A549 (cell line): ENCODE measurements around the gene DYNC1H1. TPM values are rescaled to one million over a fixed set of nuclear protein-coding genes. Genes with fewer than 3 reads are reported as not detected.

Source experiments
- ATAC-seq, 2 experiments: fragments of 200-7000 bp in 1 of 2; fragments of >200 bp in 1 of 2; cut with Nextera tagmentation in 1 of 2; cut with Tn5 transposase in 1 of 2; 3 replicates each; pipeline versions ENCODE4 v1.8.0 to v1.9.1; 2018 to 2020; ENCODE audit warnings: mild to moderate bottlenecking in 1 of 2, moderate library complexity in 1 of 2
- CTCF ChIA-PET: fragments of 300-600 bp; sonication (Branson Sonifier 250); formaldehyde crosslinking; extraction: SDS; loops from one replicate; lab custom pipeline; 2021; ENCODE audit warnings: antibody characterized with exemption, inconsistent platforms; lab: Yijun Ruan, JAX
- POLR2A ChIA-PET: fragments of 350-600 bp; formaldehyde crosslinking; extraction: SDS; loops from one replicate; lab custom pipeline; 2021; ENCODE audit warnings: antibody characterized with exemption, inconsistent platforms; lab: Yijun Ruan, JAX
- DNase-seq, 2 experiments: peaks; one replicate each; pipeline versions ENCODE4 v3.0.0 to v3.0.0-alpha.2; 2011 to 2016; ENCODE audit warnings: low read depth in 1 of 2, low spot score in 1 of 2
- FAIRE-seq: peaks from 2 replicates; lab custom pipeline; 2011; peaks lifted over from hg19 to GRCh38; lab: Jason Lieb, UNC
- H3K27ac ChIP-seq, 2 experiments: fragments of >200 bp; sonication (Bioruptor Twin); formaldehyde crosslinking; 3 replicates each; pipeline ENCODE4 v1.5.1; 2016 to 2017
- H3K4me1 ChIP-seq: fragments of >200 bp; sonication (Bioruptor Twin); formaldehyde crosslinking; 3 replicates; pipeline ENCODE4 v1.6.1; 2016
- H3K4me2 ChIP-seq: fragments of >200 bp; sonication (Bioruptor Twin); formaldehyde crosslinking; 3 replicates; pipeline ENCODE4 v1.6.1; 2016
- H3K4me3 ChIP-seq: fragments of >200 bp; sonication (Bioruptor Twin); formaldehyde crosslinking; 3 replicates; pipeline ENCODE4 v1.5.1; 2016
- H3K9me3 ChIP-seq: fragments of >200 bp; sonication (Bioruptor Twin); formaldehyde crosslinking; 3 replicates; pipeline ENCODE4 v1.6.1; 2016
- CBX2 ChIP-seq: fragments of 200-600 bp; sonication (generic); IDR thresholded peaks from 2 replicates; pipeline ENCODE4 v1.6.1; 2016; ENCODE audit warnings: low read depth, mild to moderate bottlenecking, borderline replicate concordance
- EHF ChIP-seq: fragments of 250-450 bp; sonication (Bioruptor Pico); IDR thresholded peaks from 2 replicates; pipeline ENCODE4 v1.5.0; 2020; ENCODE audit warnings: mild to moderate bottlenecking
- EP300 ChIP-seq, 2 experiments: fragments of >200 bp; sonication (Bioruptor Twin); formaldehyde crosslinking; IDR thresholded peaks; 2 replicates in 1 of 2; 3 replicates in 1 of 2; pipeline ENCODE4 v1.6.1; 2016 to 2017
- ESRRA ChIP-seq: fragments of 150-350 bp; IDR thresholded peaks from 2 replicates; pipeline ENCODE4 v1.6.1; 2014; ENCODE audit warnings: mild to moderate bottlenecking, low read length, borderline replicate concordance
- FOXS1 ChIP-seq: fragments of 250-450 bp; sonication (Bioruptor Pico); IDR thresholded peaks from 2 replicates; pipeline ENCODE4 v1.5.0; 2020; ENCODE audit warnings: mild to moderate bottlenecking, moderate library complexity
- HEYL ChIP-seq: fragments of 250-450 bp; sonication (Bioruptor Pico); IDR thresholded peaks from 2 replicates; pipeline ENCODE4 v1.8.0; 2021; ENCODE audit warnings: mild to moderate bottlenecking, moderate library complexity
- MAZ ChIP-seq: fragments of 150-350 bp; IDR thresholded peaks from 2 replicates; pipeline ENCODE4 v1.6.1; 2014; ENCODE audit warnings: antibody characterized with exemption, low read depth, low read length, borderline replicate concordance
- NFE2L2 ChIP-seq: fragments of 150-350 bp; conservative IDR thresholded peaks from 2 replicates; pipeline ENCODE4 v1.6.1; 2014; ENCODE audit warnings: low read length
- NR3C1 ChIP-seq: fragments of >200 bp; sonication (Bioruptor Twin); formaldehyde crosslinking; IDR thresholded peaks from 3 replicates; pipeline ENCODE4 v1.6.1; 2017
- POLR2A ChIP-seq: IDR thresholded peaks from 2 replicates; pipeline ENCODE4 v1.6.1; 2012; ENCODE audit warnings: mild to moderate bottlenecking, low read length
- ZC3H11A ChIP-seq: fragments of 450-650 bp; IDR thresholded peaks from 2 replicates; pipeline ENCODE4 v1.6.1; 2014; ENCODE audit warnings: antibody characterized with exemption, mild to moderate bottlenecking
- WGBS: methylation state at CpG from one replicate; pipeline ENCODE4 v1.1.6; 2017; ENCODE audit errors: missing lambda C conversion rate; 5-methylcytosine and 5-hydroxymethylcytosine counted together
- polyA plus RNA-seq, 4 experiments: library from polyadenylated mRNA; depleted of rRNA in 3 of 4; stranded (reverse); fragments of >200 nt; fragmentation: RNase III in 1 of 4; extraction: RNeasy Plus Mini Kit Qiagen cat#74134 plus additional on column Dnase treatment in 1 of 4; gene quantifications; 2 replicates in 3 of 4; 3 replicates in 1 of 4; pipeline ENCODE4 v1.2.3, GENCODE V29; 2011 to 2017
- TF ChIP-seq, protein P1 (sequence below): fragments of 250-450 bp; sonication (Bioruptor Pico); IDR thresholded peaks from 2 replicates; pipeline ENCODE4 v1.5.0; 2021; ENCODE audit warnings: mild to moderate bottlenecking, moderate library complexity, borderline replicate concordance
- TF ChIP-seq, protein P2 (sequence below): fragments of 250-450 bp; sonication (Bioruptor Pico); IDR thresholded peaks from 2 replicates; pipeline ENCODE4 v1.5.0; 2020; ENCODE audit warnings: low read depth, mild to moderate bottlenecking, moderate library complexity
- TF ChIP-seq, protein P3 (sequence below): fragments of >200 bp; sonication (Bioruptor Twin); formaldehyde crosslinking; IDR thresholded peaks from 2 replicates; pipeline ENCODE4 v1.6.1; 2016
- TF ChIP-seq, protein P4 (sequence below): fragments of 450-650 bp; IDR thresholded peaks from 2 replicates; pipeline ENCODE4 v1.6.1; 2014; ENCODE audit warnings: antibody characterized with exemption
- TF ChIP-seq, protein P5 (sequence below): IDR thresholded peaks from 2 replicates; pipeline ENCODE4 v1.6.1; 2012
- TF ChIP-seq, protein P6 (sequence below): fragments of 150-350 bp; IDR thresholded peaks from 2 replicates; pipeline ENCODE4 v1.6.1; 2014; ENCODE audit warnings: low read depth, mild to moderate bottlenecking, low read length
- TF ChIP-seq, protein P7 (sequence below): IDR thresholded peaks from 2 replicates; pipeline ENCODE4 v1.6.1; 2012; ENCODE audit warnings: low read depth, borderline replicate concordance

DYNC1H1 gene
- polyA plus RNA-seq, 2 of the 4 experiments (the other 2 are of a cell fraction) = 177 to 187 TPM

DNA sequence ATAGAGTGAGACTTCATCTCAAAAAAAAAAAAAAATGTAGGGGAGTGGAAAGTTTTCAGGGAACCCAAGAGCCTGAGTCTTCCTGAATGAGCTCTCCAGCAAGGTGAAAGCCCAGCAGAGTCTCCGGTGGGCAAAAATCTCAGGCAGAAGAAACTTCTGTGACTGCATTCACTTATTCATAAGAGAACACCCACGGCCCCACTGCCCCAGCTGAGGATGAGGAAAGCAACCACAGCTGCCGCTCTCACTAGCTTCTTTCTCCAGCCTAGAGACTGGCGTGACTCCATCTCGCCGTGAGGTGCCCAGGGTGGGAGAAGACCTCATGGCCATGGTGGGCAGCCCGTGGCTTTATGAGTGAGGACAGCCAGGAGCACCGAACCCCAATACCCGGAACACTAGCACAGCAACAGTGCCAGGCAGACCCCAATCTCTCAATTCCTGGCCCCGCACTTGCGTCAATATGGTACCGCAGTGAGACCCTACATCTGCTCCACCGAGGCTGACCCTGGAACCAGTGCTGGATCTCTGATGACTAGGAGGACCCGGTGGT, 29.7 kb upstream of the DYNC1H1 start (continued):
- TF ChIP-seq, protein P1, sequence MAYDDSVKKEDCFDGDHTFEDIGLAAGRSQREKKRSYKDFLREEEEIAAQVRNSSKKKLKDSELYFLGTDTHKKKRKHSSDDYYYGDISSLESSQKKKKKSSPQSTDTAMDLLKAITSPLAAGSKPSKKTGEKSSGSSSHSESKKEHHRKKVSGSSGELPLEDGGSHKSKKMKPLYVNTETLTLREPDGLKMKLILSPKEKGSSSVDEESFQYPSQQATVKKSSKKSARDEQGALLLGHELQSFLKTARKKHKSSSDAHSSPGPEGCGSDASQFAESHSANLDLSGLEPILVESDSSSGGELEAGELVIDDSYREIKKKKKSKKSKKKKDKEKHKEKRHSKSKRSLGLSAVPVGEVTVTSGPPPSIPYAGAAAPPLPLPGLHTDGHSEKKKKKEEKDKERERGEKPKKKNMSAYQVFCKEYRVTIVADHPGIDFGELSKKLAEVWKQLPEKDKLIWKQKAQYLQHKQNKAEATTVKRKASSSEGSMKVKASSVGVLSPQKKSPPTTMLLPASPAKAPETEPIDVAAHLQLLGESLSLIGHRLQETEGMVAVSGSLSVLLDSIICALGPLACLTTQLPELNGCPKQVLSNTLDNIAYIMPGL (CRISPR knock-in tag) = no peak
- TF ChIP-seq ESRRA = no peak

DNA sequence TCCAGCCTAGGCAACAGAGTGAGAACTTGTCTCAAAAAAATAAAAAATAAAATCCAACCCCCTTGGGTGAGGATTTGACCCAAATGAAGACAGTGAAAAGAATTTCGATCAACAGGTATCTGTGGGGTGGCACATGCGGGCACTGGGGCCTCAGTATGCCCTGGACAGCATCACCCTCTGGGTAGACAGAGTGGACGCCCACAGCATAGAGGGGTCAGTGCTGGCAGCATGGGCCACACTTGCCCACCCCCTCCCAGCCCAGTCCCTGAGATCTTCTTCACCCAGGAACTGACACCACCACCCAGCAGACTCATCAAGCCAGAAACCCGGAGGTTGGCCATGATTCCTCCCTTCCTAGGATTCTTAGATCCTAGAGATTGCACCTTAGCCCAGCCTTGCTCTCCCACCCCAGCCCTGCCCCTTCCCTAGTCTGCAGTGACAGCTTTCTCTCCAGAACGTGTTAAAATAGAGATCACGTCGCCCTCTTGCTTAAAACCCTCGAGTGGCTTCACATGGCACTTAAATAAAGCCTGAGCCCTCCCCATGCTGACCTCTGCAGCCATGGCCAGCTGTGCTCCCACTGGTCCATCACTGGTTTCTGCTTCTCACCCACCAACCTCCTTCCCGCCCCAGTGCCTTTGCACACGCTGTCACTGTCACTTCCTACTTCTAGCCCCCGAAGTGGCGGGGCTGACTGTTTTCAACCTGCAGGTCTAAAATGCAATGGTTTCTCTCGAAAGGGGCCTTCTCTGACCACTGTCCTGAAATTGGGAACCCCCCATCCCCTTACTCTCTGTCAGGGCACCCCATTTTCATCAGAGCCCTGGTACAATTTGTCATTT, 26.2 kb upstream of the DYNC1H1 start:
- H3K27ac ChIP-seq = no peak overlapping the region
- DNase-seq (no peak), FAIRE-seq (no peak), ATAC-seq (no peak)
- ChIA-PET CTCF (no interaction called here), POLR2A (no interaction called here)
- H3K4me2 ChIP-seq = no peak overlapping the region; the same call in 2 of the 3 replicates
- no peak overlapping the region for H3K4me3 ChIP-seq
- TF ChIP-seq, protein P2, sequence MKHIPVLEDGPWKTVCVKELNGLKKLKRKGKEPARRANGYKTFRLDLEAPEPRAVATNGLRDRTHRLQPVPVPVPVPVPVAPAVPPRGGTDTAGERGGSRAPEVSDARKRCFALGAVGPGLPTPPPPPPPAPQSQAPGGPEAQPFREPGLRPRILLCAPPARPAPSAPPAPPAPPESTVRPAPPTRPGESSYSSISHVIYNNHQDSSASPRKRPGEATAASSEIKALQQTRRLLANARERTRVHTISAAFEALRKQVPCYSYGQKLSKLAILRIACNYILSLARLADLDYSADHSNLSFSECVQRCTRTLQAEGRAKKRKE (CRISPR knock-in tag) = no peak
- TF ChIP-seq NR3C1 (no peak), FOXS1 (CRISPR knock-in tag) (no peak), CBX2 (no peak), POLR2A (no peak), MAZ (no peak), NFE2L2 (no peak), EHF (CRISPR knock-in tag) (no peak)
- TF ChIP-seq, protein P1 (CRISPR knock-in tag) = no peak
- TF ChIP-seq, protein P3, sequence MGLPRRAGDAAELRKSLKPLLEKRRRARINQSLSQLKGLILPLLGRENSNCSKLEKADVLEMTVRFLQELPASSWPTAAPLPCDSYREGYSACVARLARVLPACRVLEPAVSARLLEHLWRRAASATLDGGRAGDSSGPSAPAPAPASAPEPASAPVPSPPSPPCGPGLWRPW = no peak
- no peaks in the 10 kb centered on the region for H3K4me1 ChIP-seq
- no peaks in the 10 kb centered on the region for H3K9me3 ChIP-seq
- 64% methylated on average over 13 of the region's 13 CpGs for WGBS

DNA sequence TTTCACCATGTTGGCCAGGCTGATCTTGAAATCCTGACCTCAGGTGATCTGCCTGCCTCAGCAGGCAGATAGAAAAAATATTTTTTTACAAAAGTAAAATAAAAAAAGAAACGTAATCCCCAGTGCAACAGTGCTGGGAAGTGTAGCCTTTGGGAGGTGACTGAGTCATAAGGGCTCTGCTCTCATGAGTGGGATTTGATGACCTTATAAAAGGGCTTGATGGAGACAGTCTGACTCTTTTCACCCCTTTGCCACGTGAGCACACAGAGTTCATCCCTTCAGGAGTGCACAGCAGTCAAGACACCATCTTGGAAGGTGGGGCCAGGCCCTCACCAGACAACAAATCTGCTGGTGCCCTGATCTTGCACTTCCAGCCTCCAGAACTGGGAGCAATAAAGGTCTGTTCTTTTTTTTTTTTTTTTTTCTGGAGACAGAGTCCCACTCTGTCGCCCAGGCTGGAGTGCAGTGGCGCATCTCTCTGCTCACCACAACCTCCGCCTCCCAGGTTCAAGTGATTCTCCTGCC, 24.7 kb upstream of the DYNC1H1 start:
- TF ChIP-seq ZC3H11A = no peak
- ATAC-seq (no peak; a peak in 1 of 6 replicates), DNase-seq (no peak), FAIRE-seq (no peak)
- ChIA-PET POLR2A (no interaction called here), CTCF (no interaction called here)
- H3K4me3 ChIP-seq = no peak overlapping the region
- no peaks in the 10 kb centered on the region for H3K4me1 ChIP-seq
- no peak overlapping the region for H3K4me2 ChIP-seq
- WGBS = 62% methylated on average over 5 of the region's 5 CpGs
- H3K9me3 ChIP-seq = no peaks in the 10 kb centered on the region
- no peak overlapping the region for H3K27ac ChIP-seq

DNA sequence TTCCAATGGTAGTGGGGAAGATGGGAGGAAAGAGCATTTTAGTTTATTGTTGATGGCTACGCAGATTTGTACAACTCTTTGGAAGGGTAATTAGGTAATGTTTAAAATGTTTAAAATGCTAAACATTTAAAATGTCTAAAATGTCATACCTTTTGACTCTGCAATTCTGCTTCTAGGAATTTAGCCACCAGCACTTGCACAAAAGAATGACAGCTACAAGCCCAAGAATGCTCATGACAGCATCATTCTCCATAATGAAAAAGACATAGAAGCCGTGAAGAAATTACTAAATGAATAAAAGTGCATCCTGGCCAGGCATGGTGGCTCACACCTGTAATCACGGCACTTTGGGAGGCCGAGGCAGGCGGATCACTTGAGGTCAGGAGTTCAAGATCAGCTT, 19.9 kb upstream of the DYNC1H1 start:
- H3K9me3 ChIP-seq = no peaks in the 10 kb centered on the region
- ChIA-PET CTCF (interaction anchor here (0.6 to 2.5 kb wide), 5 partner anchors 10 to 721 kb away, joined by 3 to 18 read pairs (median 5); no protein-coding TSS in a partner anchor), POLR2A (no interaction called here)
- no peak overlapping the region for H3K4me3 ChIP-seq
- H3K4me1 ChIP-seq = peaks cover 9% of the 10 kb centered on the region; the same call in 1 of the 3 replicates
- no peak overlapping the region for H3K4me2 ChIP-seq
- ATAC-seq (no peak), DNase-seq (no peak), FAIRE-seq (no peak)
- H3K27ac ChIP-seq = no peak overlapping the region
- 74% methylated on average over 5 of the region's 5 CpGs for WGBS
- TF ChIP-seq FOXS1 (CRISPR knock-in tag) = no peak
- TF ChIP-seq ZC3H11A = no peak
- TF ChIP-seq, protein P4, sequence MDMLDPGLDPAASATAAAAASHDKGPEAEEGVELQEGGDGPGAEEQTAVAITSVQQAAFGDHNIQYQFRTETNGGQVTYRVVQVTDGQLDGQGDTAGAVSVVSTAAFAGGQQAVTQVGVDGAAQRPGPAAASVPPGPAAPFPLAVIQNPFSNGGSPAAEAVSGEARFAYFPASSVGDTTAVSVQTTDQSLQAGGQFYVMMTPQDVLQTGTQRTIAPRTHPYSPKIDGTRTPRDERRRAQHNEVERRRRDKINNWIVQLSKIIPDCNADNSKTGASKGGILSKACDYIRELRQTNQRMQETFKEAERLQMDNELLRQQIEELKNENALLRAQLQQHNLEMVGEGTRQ = no peak
- no peak for TF ChIP-seq MAZ
- TF ChIP-seq, protein P5, sequence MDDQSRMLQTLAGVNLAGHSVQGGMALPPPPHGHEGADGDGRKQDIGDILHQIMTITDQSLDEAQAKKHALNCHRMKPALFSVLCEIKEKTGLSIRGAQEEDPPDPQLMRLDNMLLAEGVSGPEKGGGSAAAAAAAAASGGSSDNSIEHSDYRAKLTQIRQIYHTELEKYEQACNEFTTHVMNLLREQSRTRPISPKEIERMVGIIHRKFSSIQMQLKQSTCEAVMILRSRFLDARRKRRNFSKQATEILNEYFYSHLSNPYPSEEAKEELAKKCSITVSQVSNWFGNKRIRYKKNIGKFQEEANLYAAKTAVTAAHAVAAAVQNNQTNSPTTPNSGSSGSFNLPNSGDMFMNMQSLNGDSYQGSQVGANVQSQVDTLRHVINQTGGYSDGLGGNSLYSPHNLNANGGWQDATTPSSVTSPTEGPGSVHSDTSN = no peak
- TF ChIP-seq HEYL (CRISPR knock-in tag) = no peak
- TF ChIP-seq, protein P6, sequence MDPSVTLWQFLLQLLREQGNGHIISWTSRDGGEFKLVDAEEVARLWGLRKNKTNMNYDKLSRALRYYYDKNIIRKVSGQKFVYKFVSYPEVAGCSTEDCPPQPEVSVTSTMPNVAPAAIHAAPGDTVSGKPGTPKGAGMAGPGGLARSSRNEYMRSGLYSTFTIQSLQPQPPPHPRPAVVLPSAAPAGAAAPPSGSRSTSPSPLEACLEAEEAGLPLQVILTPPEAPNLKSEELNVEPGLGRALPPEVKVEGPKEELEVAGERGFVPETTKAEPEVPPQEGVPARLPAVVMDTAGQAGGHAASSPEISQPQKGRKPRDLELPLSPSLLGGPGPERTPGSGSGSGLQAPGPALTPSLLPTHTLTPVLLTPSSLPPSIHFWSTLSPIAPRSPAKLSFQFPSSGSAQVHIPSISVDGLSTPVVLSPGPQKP = no peak
- TF ChIP-seq, protein P7, sequence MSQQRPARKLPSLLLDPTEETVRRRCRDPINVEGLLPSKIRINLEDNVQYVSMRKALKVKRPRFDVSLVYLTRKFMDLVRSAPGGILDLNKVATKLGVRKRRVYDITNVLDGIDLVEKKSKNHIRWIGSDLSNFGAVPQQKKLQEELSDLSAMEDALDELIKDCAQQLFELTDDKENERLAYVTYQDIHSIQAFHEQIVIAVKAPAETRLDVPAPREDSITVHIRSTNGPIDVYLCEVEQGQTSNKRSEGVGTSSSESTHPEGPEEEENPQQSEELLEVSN = no peak
- no peak for TF ChIP-seq EP300 (IDR thresholded peaks at IDR 0.05)
